Stimulated activated effector memory CD8-positive, alpha-beta T cell treated with anti-CD3 and anti-CD28 coated beads, Interleukin-12 subunit alpha, Interleukin-12 subunit beta, amount 100 ng/mL, for 72 hours (primary cell): ENCODE measurements around the gene PGAP3.
A peak's percentile ranks its signal among the peaks of the same experiment; 100 is the strongest.
"Not testable (repeated sequence)": the region's sequence is repeated elsewhere in the genome, so short reads cannot be mapped to it uniquely, and the experiment has no call there.

ENCODE experiments used
- ATAC-seq: fragments of 150-1000 bp; cut with Tn5 transposase; 2 replicates; pipeline ENCODE4 v1.10.0; 2021
- DNase-seq, 2 donors: peaks; one replicate each; pipeline ENCODE4 v3.0.0; 2021 to 2022; ENCODE audit warnings: low spot score in 2 of 2
- H3K27ac Mint-ChIP-seq: one replicate; pipeline ENCODE4 v1.8.0; 2022; ENCODE audit warnings: mild to moderate bottlenecking, mixed read lengths
- H3K36me3 Mint-ChIP-seq: one replicate; pipeline ENCODE4 v1.8.0; 2022; ENCODE audit warnings: mild to moderate bottlenecking, mixed read lengths
- H3K4me1 Mint-ChIP-seq: one replicate; pipeline ENCODE4 v1.8.0; 2022; ENCODE audit warnings: mixed read lengths
- H3K4me3 Mint-ChIP-seq: one replicate; pipeline ENCODE4 v1.8.0; 2022; ENCODE audit warnings: mild to moderate bottlenecking, mixed read lengths
- H3K9me3 Mint-ChIP-seq: one replicate; pipeline ENCODE4 v1.8.0; 2022; ENCODE audit warnings: mixed read lengths

Gene PGAP3

DNA sequence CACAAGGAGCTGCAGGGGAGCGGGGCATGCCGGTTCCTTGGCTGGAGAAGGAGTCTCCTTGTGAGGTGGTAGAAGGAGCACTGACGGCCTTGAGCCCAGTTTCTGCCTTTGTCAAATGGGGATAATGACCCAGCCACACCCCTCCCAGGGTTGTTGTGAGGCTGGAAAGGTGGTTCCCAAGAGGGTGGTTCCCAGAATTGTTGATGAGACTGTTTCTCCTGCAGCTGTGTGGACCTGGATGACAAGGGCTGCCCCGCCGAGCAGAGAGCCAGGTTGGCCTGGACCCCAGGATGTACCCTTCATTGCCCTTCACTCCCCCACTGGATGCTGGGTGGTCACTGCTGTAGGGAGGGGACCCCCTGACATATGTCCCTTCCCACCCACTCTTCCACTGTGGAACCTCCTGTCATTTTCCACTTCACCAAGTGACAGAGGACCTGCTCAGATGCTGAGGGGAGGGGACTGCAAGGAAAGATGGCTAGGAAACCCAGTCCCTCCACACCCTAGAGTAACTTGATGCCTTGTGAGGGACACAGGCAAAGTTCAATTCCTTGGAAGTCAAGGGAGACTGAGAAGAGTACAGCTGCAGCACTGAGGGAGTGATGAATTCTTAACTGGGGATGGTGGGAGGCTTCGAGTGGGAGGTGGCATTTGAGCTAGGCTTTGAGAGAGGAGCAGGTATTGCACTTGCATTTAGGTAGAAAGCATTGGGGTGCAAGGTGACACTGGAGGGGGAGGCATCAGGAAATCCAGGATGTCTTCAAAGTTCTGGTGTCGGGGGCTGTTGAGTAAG lies 31.9 kb upstream of the PGAP3 start:
- ATAC-seq (no peak), DNase-seq (no peak)
- Mint-ChIP-seq H3K9me3 (no peaks in the 10 kb centered on the region), H3K4me3 (no peak overlapping the region), H3K36me3 (no peaks in the 10 kb centered on the region), H3K4me1 (no peaks in the 10 kb centered on the region), H3K27ac (no peak overlapping the region)

GRCh38 chr17:39717660-39718059 lies 29.8 kb upstream of the PGAP3 start:
- H3K27ac Mint-ChIP-seq = no peak overlapping the region
- no peak overlapping the region for H3K4me3 Mint-ChIP-seq
- no peaks in the 10 kb centered on the region for H3K9me3 Mint-ChIP-seq
- H3K36me3 Mint-ChIP-seq = no peaks in the 10 kb centered on the region
- no peaks in the 10 kb centered on the region for H3K4me1 Mint-ChIP-seq
- DNase-seq (no peak), ATAC-seq (no peak)

DNA sequence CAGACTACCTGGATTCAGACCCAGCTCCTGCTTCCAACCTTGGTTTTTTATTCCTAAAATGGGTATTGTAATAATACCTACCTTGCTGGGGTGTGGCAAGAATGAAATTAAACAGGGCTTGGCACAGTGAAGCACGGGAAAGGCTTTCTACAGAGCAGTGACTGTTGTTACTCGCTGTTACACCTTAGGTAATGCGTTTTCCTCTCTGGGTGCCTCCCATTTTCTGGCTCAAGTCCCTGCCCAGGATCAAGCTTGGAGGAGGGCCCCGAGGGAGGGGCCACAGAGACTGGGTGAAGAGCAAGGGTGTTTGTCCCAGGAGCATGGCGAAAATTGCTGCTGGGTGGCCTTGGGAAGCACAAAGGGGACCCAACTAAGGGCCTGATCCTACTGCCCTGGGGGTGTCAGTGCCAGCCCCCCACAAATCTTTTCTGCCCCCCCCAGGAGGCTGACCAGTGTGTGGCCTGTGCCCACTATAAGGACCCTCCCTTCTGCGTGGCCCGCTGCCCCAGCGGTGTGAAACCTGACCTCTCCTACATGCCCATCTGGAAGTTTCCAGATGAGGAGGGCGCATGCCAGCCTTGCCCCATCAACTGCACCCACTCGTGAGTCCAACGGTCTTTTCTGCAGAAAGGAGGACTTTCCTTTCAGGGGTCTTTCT lies 29.2 kb upstream of the PGAP3 start:
- H3K4me3 Mint-ChIP-seq = no peak overlapping the region
- H3K27ac Mint-ChIP-seq = no peak overlapping the region
- DNase-seq (no peak), ATAC-seq (no peak)
- no peaks in the 10 kb centered on the region for H3K4me1 Mint-ChIP-seq
- no peaks in the 10 kb centered on the region for H3K9me3 Mint-ChIP-seq
- no peaks in the 10 kb centered on the region for H3K36me3 Mint-ChIP-seq

DNA sequence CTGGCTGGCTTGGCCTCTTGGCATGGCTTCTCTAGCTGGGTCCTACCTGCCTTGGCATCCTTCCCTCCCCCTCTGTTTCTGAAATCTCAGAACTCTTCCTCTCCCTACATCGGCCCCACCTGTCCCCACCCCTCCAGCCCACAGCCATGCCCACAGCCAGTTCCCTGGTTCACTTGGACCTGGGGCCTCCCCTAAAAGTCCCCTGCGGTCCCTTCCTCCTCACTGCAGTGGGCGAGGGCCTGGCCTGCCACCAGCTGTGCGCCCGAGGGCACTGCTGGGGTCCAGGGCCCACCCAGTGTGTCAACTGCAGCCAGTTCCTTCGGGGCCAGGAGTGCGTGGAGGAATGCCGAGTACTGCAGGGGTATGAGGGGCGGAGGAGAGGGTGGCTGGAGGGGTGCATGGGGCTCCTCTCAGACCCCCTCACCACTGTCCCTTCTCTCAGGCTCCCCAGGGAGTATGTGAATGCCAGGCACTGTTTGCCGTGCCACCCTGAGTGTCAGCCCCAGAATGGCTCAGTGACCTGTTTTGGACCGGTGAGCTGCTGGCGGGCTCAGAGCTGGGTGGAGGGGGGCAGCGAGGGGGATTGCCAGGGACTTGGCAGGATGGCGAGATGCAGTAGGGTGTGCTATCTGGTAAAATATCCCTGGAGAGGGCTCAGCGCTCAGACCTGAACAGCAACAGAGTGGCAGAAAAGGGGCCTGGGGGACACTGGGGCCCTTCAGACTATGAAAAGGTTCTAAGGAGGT lies 28.4 kb upstream of the PGAP3 start:
- Mint-ChIP-seq H3K9me3 (no peaks in the 10 kb centered on the region), H3K27ac (no peak overlapping the region), H3K4me3 (no peak overlapping the region), H3K4me1 (no peaks in the 10 kb centered on the region), H3K36me3 (no peaks in the 10 kb centered on the region)
- DNase-seq = no peak
- peak; percentile 9 for ATAC-seq

DNA sequence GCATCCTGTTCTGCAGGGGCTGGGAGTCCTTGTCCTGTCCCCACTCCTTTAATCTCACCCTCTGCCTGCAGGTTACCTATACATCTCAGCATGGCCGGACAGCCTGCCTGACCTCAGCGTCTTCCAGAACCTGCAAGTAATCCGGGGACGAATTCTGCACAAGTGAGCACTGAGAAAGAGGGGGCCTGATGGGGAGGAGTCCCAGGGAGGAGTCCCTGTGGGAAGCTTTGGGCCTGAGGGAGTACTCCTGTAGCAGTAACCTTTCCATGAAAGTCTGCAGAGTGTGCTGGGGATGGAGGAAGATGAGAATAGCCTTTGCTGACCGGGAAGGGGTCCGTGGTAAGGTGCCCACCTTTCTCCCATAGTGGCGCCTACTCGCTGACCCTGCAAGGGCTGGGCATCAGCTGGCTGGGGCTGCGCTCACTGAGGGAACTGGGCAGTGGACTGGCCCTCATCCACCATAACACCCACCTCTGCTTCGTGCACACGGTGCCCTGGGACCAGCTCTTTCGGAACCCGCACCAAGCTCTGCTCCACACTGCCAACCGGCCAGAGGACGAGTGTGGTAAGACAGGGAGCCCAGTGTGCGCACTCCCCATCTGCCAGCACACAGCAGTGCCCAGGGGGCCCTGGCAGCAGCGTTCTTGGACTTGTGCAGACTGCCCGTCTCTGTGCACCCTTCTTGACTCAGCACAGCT lies 27.7 kb upstream of the PGAP3 start:
- no peaks in the 10 kb centered on the region for H3K9me3 Mint-ChIP-seq
- H3K4me3 Mint-ChIP-seq = no peak overlapping the region
- no peaks in the 10 kb centered on the region for H3K4me1 Mint-ChIP-seq
- no peak for DNase-seq
- ATAC-seq = peak; percentile 21
- H3K36me3 Mint-ChIP-seq = no peaks in the 10 kb centered on the region
- H3K27ac Mint-ChIP-seq = no peak overlapping the region

DNA sequence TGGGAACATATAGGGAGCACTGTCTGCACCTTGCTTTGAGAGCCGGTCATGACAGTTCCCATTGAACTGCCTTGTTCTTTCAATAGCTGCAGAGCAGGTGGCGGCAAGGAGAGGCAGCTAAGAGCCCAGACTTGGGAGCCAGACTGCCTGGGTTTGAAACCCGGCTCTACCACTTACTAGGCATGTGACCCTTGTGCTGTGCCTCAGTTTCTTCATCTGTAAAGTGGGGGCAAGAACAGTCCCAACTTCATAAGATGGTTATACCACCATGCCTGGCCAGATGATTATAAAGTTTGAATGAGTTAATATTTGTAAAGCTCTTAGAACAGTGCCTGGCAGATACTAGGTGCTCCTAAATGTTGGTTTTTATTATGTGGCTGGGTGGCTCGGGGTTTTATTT lies 26.4 kb upstream of the PGAP3 start:
- H3K4me1 Mint-ChIP-seq = peaks cover 6% of the 10 kb centered on the region
- no peak overlapping the region for H3K4me3 Mint-ChIP-seq
- no peak overlapping the region for H3K27ac Mint-ChIP-seq
- ATAC-seq (no peak), DNase-seq (no peak)
- H3K9me3 Mint-ChIP-seq = no peaks in the 10 kb centered on the region
- no peaks in the 10 kb centered on the region for H3K36me3 Mint-ChIP-seq

DNA sequence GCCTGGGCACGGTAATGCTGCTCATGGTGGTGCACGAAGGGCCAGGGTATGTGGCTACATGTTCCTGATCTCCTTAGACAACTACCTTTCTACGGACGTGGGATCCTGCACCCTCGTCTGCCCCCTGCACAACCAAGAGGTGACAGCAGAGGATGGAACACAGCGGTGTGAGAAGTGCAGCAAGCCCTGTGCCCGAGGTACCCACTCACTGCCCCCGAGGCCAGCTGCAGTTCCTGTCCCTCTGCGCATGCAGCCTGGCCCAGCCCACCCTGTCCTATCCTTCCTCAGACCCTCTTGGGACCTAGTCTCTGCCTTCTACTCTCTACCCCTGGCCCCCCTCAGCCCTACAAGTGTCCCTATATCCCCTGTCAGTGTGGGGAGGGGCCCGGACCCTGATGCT lies 24.0 kb upstream of the PGAP3 start:
- Mint-ChIP-seq H3K9me3 (no peaks in the 10 kb centered on the region), H3K27ac (no peak overlapping the region), H3K36me3 (no peaks in the 10 kb centered on the region), H3K4me1 (peaks cover 19% of the 10 kb centered on the region), H3K4me3 (no peak overlapping the region)
- no peak for ATAC-seq
- DNase-seq = no peak

- DNase-seq, H3K36me3 Mint-ChIP-seq, H3K27ac Mint-ChIP-seq, H3K4me3 Mint-ChIP-seq, ATAC-seq, H3K9me3 Mint-ChIP-seq: not testable (repeated sequence)
- peaks cover 21% of the 10 kb centered on the region for H3K4me1 Mint-ChIP-seq
These were observed 23.2 kb upstream of the PGAP3 start for GRCh38 chr17:39711071-39711470.

GRCh38 chr17:39709998-39710964 lies 22.4 kb upstream of the PGAP3 start:
- Mint-ChIP-seq H3K4me3 (peak overlapping the region; percentile 34), H3K27ac (peak overlapping the region; percentile 90)
- peak; percentile 27 for ATAC-seq

GRCh38 chr17:39709319-39709997 lies 21.6 kb upstream of the PGAP3 start:
- ATAC-seq (peak; percentile 29), DNase-seq (no peak)
- H3K4me3 Mint-ChIP-seq = peak overlapping the region; percentile 34
- H3K36me3 Mint-ChIP-seq = no peaks in the 10 kb centered on the region
- H3K9me3 Mint-ChIP-seq = no peaks in the 10 kb centered on the region
- H3K4me1 Mint-ChIP-seq = peaks cover 21% of the 10 kb centered on the region
- H3K27ac Mint-ChIP-seq = peak overlapping the region; percentile 90

More at GRCh38 chr17:39709998-39710964, 22.4 kb upstream of the PGAP3 start:
- H3K4me1 Mint-ChIP-seq = peaks cover 21% of the 10 kb centered on the region
- no peak for DNase-seq
- H3K36me3 Mint-ChIP-seq = no peaks in the 10 kb centered on the region
- no peaks in the 10 kb centered on the region for H3K9me3 Mint-ChIP-seq

DNA sequence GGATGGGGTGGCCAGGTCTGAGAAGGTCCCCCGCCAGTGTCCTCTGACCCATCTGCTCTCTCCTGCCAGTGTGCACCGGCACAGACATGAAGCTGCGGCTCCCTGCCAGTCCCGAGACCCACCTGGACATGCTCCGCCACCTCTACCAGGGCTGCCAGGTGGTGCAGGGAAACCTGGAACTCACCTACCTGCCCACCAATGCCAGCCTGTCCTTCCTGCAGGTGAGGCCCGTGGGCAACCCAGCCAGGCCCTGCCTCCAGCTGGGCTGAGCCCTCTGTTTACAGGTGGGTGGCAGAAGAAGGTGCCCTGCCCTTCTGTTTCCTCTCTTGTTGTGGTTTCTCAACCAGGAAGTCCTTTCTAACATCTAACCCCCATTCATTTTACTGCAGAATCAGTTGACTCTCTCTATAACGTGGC lies 19.1 kb upstream of the PGAP3 start:
- ATAC-seq (no peak), DNase-seq (no peak)
- Mint-ChIP-seq H3K4me3 (no peak overlapping the region), H3K27ac (peak overlapping the region; percentile 87), H3K36me3 (no peaks in the 10 kb centered on the region), H3K9me3 (no peaks in the 10 kb centered on the region), H3K4me1 (peaks cover 28% of the 10 kb centered on the region)

- DNase-seq (no peak), ATAC-seq (no peak)
- Mint-ChIP-seq H3K9me3 (no peaks in the 10 kb centered on the region), H3K27ac (no peak overlapping the region), H3K36me3 (no peaks in the 10 kb centered on the region), H3K4me3 (no peak overlapping the region), H3K4me1 (peaks cover 28% of the 10 kb centered on the region)
These were observed 18.5 kb upstream of the PGAP3 start for GRCh38 chr17:39706383-39706782.

GRCh38 chr17:39705786-39706348 lies 18.0 kb upstream of the PGAP3 start:
- DNase-seq (no peak), ATAC-seq (no peak)
- H3K9me3 Mint-ChIP-seq = no peaks in the 10 kb centered on the region
- no peak overlapping the region for H3K4me3 Mint-ChIP-seq
- no peaks in the 10 kb centered on the region for H3K36me3 Mint-ChIP-seq
- H3K27ac Mint-ChIP-seq = no peak overlapping the region
- peaks cover 28% of the 10 kb centered on the region for H3K4me1 Mint-ChIP-seq
